HPDE6-E6E7 (cell line): ENCODE measurements around the gene CAMK1D.

Experiments used
- DNase-seq: peaks from one replicate; pipeline ENCODE4 v3.0.0; 2011; ENCODE audit warnings: missing footprints; ENCODE audit errors: extremely low spot score

The CAMK1D gene

GRCh38 chr10:12755075-12755474, 405.7 kb downstream of the CAMK1D start:
- no peak for DNase-seq

- no peak for DNase-seq
Observed at GRCh38 chr10:12757351-12757750, 408.0 kb downstream of the CAMK1D start.

GRCh38 chr10:12758271-12758670, 408.9 kb downstream of the CAMK1D start:
- no peak for DNase-seq

GRCh38 chr10:12766223-12766622, 416.9 kb downstream of the CAMK1D start:
- no peak for DNase-seq

GRCh38 chr10:12768156-12769100, 419.1 kb downstream of the CAMK1D start:
- DNase-seq, result no peak

- DNase-seq, result no peak
Observed at GRCh38 chr10:12769323-12770044, 420.1 kb downstream of the CAMK1D start.

- no peak for DNase-seq
Observed at GRCh38 chr10:12771981-12772760, 422.8 kb downstream of the CAMK1D start.

- no peak for DNase-seq
Observed at GRCh38 chr10:12772797-12773587, 423.6 kb downstream of the CAMK1D start.

- DNase-seq, result no peak
Observed at GRCh38 chr10:12774204-12774894, 425.0 kb downstream of the CAMK1D start.

- DNase-seq, result no peak
Observed at GRCh38 chr10:12777840-12778585, 428.7 kb downstream of the CAMK1D start.

- no peak for DNase-seq
Observed at GRCh38 chr10:12780634-12781601, 431.6 kb downstream of the CAMK1D start.

GRCh38 chr10:12781976-12782375, 432.6 kb downstream of the CAMK1D start:
- no peak for DNase-seq

GRCh38 chr10:12782537-12782936, 433.2 kb downstream of the CAMK1D start:
- no peak for DNase-seq

GRCh38 chr10:12783293-12783692, 433.9 kb downstream of the CAMK1D start:
- no peak for DNase-seq

GRCh38 chr10:12784646-12785045, 435.3 kb downstream of the CAMK1D start:
- no peak for DNase-seq

GRCh38 chr10:12785415-12785831, 436.1 kb downstream of the CAMK1D start:
- no peak for DNase-seq

- no peak for DNase-seq
Observed at GRCh38 chr10:12787297-12787696, 437.9 kb downstream of the CAMK1D start.

GRCh38 chr10:12788277-12788676, 438.9 kb downstream of the CAMK1D start:
- no peak for DNase-seq

- DNase-seq, result no peak
Observed at GRCh38 chr10:12790270-12790669, 440.9 kb downstream of the CAMK1D start.
